RWPE2 (cell line): ENCODE data around the gene ANKDD1A.
A peak's percentile ranks its signal among the peaks of the same experiment; 100 is the strongest.

Experiments used
- ATAC-seq: fragments of 200-7000 bp; cut with Tn5 transposase; 3 replicates; pipeline ENCODE4 v1.9.1; 2021; ENCODE audit warnings: low read depth
- DNase-seq: peaks from one replicate; pipeline ENCODE4 v3.0.0-alpha.2; 2020; ENCODE audit warnings: low spot score
- H3K27ac ChIP-seq: fragments of 450-650 bp; 2 replicates; pipeline ENCODE4 v1.5.1; 2017; ENCODE audit warnings: mild to moderate bottlenecking; ENCODE audit not compliant: poor library complexity, severe bottlenecking
- H3K27me3 ChIP-seq: fragments of 250-450 bp; sonication (Bioruptor Pico); 2 replicates; pipeline ENCODE4 v1.5.1; 2021; ENCODE audit warnings: mild to moderate bottlenecking, moderate library complexity; ENCODE audit not compliant: insufficient read depth, poor library complexity, severe bottlenecking
- H3K36me3 ChIP-seq: fragments of 250-450 bp; sonication (Bioruptor Pico); 2 replicates; pipeline ENCODE4 v1.5.1; 2020; ENCODE audit warnings: low read depth, mild to moderate bottlenecking, moderate library complexity
- H3K4me1 ChIP-seq: fragments of 250-450 bp; sonication (Bioruptor Pico); 2 replicates; pipeline ENCODE4 v1.5.1; 2021; ENCODE audit warnings: mild to moderate bottlenecking, moderate library complexity; ENCODE audit not compliant: insufficient read depth, poor library complexity, severe bottlenecking
- H3K4me3 ChIP-seq: fragments of 250-450 bp; sonication (Bioruptor Pico); 2 replicates; pipeline ENCODE4 v1.5.1; 2021; ENCODE audit warnings: mild to moderate bottlenecking, moderate library complexity; ENCODE audit not compliant: severe bottlenecking
- H3K9me3 ChIP-seq: fragments of 250-450 bp; sonication (Bioruptor Pico); 2 replicates; pipeline ENCODE4 v1.5.1; 2021; ENCODE audit warnings: mild to moderate bottlenecking, moderate library complexity; ENCODE audit not compliant: severe bottlenecking
- CTCF ChIP-seq: fragments of 450-650 bp; IDR thresholded peaks from one replicate; pipeline ENCODE4 v1.5.1; 2017; ENCODE audit warnings: mild to moderate bottlenecking, moderate library complexity; ENCODE audit not compliant: poor library complexity, severe bottlenecking

Gene ANKDD1A

DNA sequence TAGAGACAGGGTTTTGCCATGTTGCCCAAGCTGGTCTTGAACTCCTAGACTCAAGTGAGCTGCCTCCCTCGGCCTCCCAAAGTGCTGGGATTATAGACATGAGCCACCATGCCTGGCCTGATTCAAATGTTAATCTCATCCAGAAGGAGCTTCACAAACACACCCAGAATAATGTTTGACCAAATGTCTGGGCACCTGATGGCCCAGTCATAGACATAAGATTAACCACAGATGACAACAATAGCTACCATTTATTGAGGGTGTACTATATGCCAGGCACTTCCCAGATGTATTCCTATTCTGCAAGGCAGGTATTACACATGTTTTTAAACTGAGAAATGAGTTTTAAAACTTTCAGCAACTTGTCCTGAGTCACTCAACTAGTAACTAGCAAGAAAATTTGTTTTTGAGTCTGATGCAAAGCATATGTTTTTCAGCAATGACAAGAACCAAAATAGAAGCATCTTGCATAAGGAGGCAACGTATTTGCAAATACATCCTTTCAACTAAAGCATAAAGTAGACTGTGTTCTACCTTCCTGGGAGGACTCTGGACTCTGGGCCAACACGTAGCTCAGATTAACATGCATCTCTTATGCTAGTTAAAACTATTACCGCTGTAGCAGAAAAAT lies 86.2 kb downstream of the ANKDD1A start:
- no peaks in the 10 kb centered on the region for H3K27me3 ChIP-seq
- TF ChIP-seq CTCF = no peak
- H3K4me1 ChIP-seq = no peaks in the 10 kb centered on the region
- H3K9me3 ChIP-seq = no peaks in the 10 kb centered on the region
- no peak overlapping the region for H3K27ac ChIP-seq
- no peak for DNase-seq
- no peak overlapping the region for H3K4me3 ChIP-seq
- ATAC-seq = no peak
- peaks cover 9% of the 10 kb centered on the region for H3K36me3 ChIP-seq

GRCh38 chr15:65004993-65005392 lies 93.3 kb downstream of the ANKDD1A start:
- H3K27me3 ChIP-seq = no peaks in the 10 kb centered on the region
- no peak overlapping the region for H3K4me3 ChIP-seq
- H3K4me1 ChIP-seq = peaks cover 5% of the 10 kb centered on the region
- H3K27ac ChIP-seq = no peak overlapping the region
- DNase-seq (no peak), ATAC-seq (no peak)
- peaks cover 38% of the 10 kb centered on the region for H3K36me3 ChIP-seq
- no peak for TF ChIP-seq CTCF
- H3K9me3 ChIP-seq = no peaks in the 10 kb centered on the region

GRCh38 chr15:65006876-65007275 lies 95.2 kb downstream of the ANKDD1A start:
- TF ChIP-seq CTCF = no peak
- Histone ChIP-seq H3K4me1 (peaks cover 5% of the 10 kb centered on the region), H3K9me3 (no peaks in the 10 kb centered on the region), H3K27ac (no peak overlapping the region), H3K4me3 (no peak overlapping the region), H3K36me3 (peaks cover 46% of the 10 kb centered on the region), H3K27me3 (no peaks in the 10 kb centered on the region)
- ATAC-seq = 0 out of 3 replicates have a peak, but pooled peaks have one; percentile 42
- DNase-seq = no peak
